ENCODE data around the gene FHOD3. TPM values are rescaled to one million over a fixed set of nuclear protein-coding genes. Genes with fewer than 3 reads are reported as not detected.

The FHOD3 gene
- total and polyA plus RNA-seq, 2 of the 13 experiments (the other 11 are each of a cell fraction or from before 2014, with no cell fraction given) = 0.07 TPM; not detected in 1

DNA sequence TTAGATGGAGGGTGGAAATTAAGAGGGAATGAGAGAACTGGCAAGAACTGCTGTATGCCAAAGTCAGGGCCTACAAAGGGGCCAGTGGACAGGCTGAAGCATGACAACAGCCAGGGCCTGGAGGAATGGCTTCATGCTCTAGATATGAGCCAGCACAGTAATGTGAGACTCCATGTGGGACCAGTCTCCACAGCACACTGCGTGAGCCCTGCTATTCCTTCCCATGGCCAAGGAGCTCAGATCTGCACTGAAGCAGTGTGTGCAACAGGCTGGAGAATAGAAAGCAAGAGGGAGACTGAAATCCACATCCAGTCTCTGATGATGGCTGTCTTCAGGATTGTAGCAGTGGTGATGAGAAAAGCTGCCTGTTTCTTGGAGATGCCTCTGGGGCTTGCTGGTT lies 368.4 kb downstream of the FHOD3 start:
- no TSS peak for BruUV-seq (replicated peaks)
- ChIA-PET POLR2A (no interaction called here), CTCF (ENCODE audit: low intra/inter-chr PET ratio, low total read pairs) (no interaction called here)
- Histone ChIP-seq H3K9ac (ENCODE audit: insufficient read depth, low read depth, low read length) (no peak overlapping the region), H3K4me3 (replicated peaks in 1 of 3; ENCODE audit: insufficient read depth in 1 of 3, low read depth in 2 of 3, low read length in 3 of 3) (no peak overlapping the region), H3K4me2 (ENCODE audit: low read depth, low read length) (no peak overlapping the region), H3K79me2 (ENCODE audit: insufficient read depth, low read length) (no peaks in the 10 kb centered on the region), H3K27me3 (ENCODE audit: control insufficient read depth in 1 of 2, insufficient read depth in 2 of 2, low read length in 2 of 2) (peaks cover 0 to 2% of the 10 kb centered on the region in 2 experiments; a peak in 1 of 5 replicates), H3K9me3 (ENCODE audit: low read length) (no peaks in the 10 kb centered on the region), H2AFZ (ENCODE audit: low read length) (no peak overlapping the region), H4K20me1 (ENCODE audit: insufficient read depth, low read length) (no peaks in the 10 kb centered on the region), H3K4me1 (ENCODE audit: insufficient read depth, low read length) (no peaks in the 10 kb centered on the region), H3K27ac (ENCODE audit: extremely low read length, insufficient read depth, low read length) (no peak overlapping the region), H3K36me3 (replicated peaks in 1 of 2; ENCODE audit: control insufficient read depth in 1 of 2, insufficient read depth in 2 of 2, low read length in 2 of 2) (no peaks in the 10 kb centered on the region)
- in situ Hi-C loops (cut with HindIII; ENCODE audit: extremely low pct_ligation_motif_present, low pct_unique_long_range_greater_than_20kb) (no loop called here), intact Hi-C loops (cut with micrococcal nuclease; ENCODE audit: unreplicated experiment) (no loop called here)
- FAIRE-seq (no peak), ATAC-seq (no peak), DNase-seq (ENCODE audit: low spot score) (no peak)
- TF ChIP-seq FOXM1 (CRISPR knock-in tag; IDR thresholded peaks at IDR 0.05) (no peak), RCOR2 (CRISPR knock-in tag; IDR thresholded peaks at IDR 0.05) (no peak), RFX1 (IDR thresholded peaks at IDR 0.05) (no peak), MATR3 (CRISPR knock-in tag; IDR thresholded peaks at IDR 0.05) (no peak), MEIS2 (CRISPR knock-in tag; IDR thresholded peaks at IDR 0.05) (no peak), SUZ12 (IDR thresholded peaks at IDR 0.05; ENCODE audit: low read depth, low read length) (no peak), ZNF251 (CRISPR knock-in tag; IDR thresholded peaks at IDR 0.05) (no peak), STAT5B (CRISPR knock-in tag; IDR thresholded peaks at IDR 0.05) (no peak), ZMAT3 (CRISPR knock-in tag; conservative IDR thresholded peaks at IDR 0.05) (no peak)
- TF ChIP-seq, protein P1, sequence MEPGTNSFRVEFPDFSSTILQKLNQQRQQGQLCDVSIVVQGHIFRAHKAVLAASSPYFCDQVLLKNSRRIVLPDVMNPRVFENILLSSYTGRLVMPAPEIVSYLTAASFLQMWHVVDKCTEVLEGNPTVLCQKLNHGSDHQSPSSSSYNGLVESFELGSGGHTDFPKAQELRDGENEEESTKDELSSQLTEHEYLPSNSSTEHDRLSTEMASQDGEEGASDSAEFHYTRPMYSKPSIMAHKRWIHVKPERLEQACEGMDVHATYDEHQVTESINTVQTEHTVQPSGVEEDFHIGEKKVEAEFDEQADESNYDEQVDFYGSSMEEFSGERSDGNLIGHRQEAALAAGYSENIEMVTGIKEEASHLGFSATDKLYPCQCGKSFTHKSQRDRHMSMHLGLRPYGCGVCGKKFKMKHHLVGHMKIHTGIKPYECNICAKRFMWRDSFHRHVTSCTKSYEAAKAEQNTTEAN (CRISPR knock-in tag; conservative IDR thresholded peaks at IDR 0.05) = no peak
- TF ChIP-seq, protein P2, sequence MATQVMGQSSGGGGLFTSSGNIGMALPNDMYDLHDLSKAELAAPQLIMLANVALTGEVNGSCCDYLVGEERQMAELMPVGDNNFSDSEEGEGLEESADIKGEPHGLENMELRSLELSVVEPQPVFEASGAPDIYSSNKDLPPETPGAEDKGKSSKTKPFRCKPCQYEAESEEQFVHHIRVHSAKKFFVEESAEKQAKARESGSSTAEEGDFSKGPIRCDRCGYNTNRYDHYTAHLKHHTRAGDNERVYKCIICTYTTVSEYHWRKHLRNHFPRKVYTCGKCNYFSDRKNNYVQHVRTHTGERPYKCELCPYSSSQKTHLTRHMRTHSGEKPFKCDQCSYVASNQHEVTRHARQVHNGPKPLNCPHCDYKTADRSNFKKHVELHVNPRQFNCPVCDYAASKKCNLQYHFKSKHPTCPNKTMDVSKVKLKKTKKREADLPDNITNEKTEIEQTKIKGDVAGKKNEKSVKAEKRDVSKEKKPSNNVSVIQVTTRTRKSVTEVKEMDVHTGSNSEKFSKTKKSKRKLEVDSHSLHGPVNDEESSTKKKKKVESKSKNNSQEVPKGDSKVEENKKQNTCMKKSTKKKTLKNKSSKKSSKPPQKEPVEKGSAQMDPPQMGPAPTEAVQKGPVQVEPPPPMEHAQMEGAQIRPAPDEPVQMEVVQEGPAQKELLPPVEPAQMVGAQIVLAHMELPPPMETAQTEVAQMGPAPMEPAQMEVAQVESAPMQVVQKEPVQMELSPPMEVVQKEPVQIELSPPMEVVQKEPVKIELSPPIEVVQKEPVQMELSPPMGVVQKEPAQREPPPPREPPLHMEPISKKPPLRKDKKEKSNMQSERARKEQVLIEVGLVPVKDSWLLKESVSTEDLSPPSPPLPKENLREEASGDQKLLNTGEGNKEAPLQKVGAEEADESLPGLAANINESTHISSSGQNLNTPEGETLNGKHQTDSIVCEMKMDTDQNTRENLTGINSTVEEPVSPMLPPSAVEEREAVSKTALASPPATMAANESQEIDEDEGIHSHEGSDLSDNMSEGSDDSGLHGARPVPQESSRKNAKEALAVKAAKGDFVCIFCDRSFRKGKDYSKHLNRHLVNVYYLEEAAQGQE (IDR thresholded peaks at IDR 0.05; ENCODE audit: borderline replicate concordance in 1 of 2, low read depth in 1 of 2, low read length in 2 of 2) = no peak
- WGBS (ENCODE audit: low lambda C conversion rate) = 0% methylated on average over 1 of the region's 1 CpG

All from HepG2 (cell line).